Endodermal cell (in vitro differentiated cells): ENCODE data around the gene HOXA6. TPM values are rescaled to one million over a fixed set of nuclear protein-coding genes. Genes with fewer than 3 reads are reported as not detected.

Source experiments
- DNase-seq: peaks from one replicate; pipeline ENCODE4 v3.0.0-alpha.2; 2017
- H3K27ac ChIP-seq: 2 replicates; pipeline ENCODE4 v1.5.1; 2013; ENCODE audit warnings: mild to moderate bottlenecking, low read depth, low read length, moderate library complexity
- H3K27me3 ChIP-seq: 2 replicates; pipeline ENCODE4 v1.6.1; 2013; ENCODE audit warnings: mild to moderate bottlenecking, low read length, moderate library complexity; ENCODE audit not compliant: insufficient read depth, control insufficient read depth, poor library complexity, severe bottlenecking
- H3K36me3 ChIP-seq: 2 replicates; pipeline ENCODE4 v1.7.0; 2013; ENCODE audit warnings: mild to moderate bottlenecking, low read length, moderate library complexity; ENCODE audit not compliant: control insufficient read depth, insufficient read depth
- H3K4me1 ChIP-seq: one replicate; pipeline ENCODE4 v1.7.0; 2013; ENCODE audit warnings: low read length; ENCODE audit not compliant: control insufficient read depth, insufficient read depth
- H3K4me3 ChIP-seq: 2 replicates; pipeline ENCODE4 v1.5.1; 2013; ENCODE audit warnings: mild to moderate bottlenecking, low read length, moderate library complexity
- H3K9ac ChIP-seq: 2 replicates; pipeline ENCODE4 v1.6.1; 2013; ENCODE audit warnings: mild to moderate bottlenecking, low read length, moderate library complexity; ENCODE audit not compliant: poor library complexity, severe bottlenecking; ENCODE audit errors: extremely low read depth
- H3K9me3 ChIP-seq: 2 replicates; pipeline ENCODE4 v1.6.1; 2013; ENCODE audit warnings: mild to moderate bottlenecking, low read length, moderate library complexity; ENCODE audit not compliant: control insufficient read depth
- H3K27ac Mint-ChIP-seq: 2 replicates; pipeline ENCODE4 v1.8.0; 2020; ENCODE audit warnings: mixed read lengths
- H3K27me3 Mint-ChIP-seq: 2 replicates; pipeline ENCODE4 v1.8.0; 2021; ENCODE audit warnings: mild to moderate bottlenecking, mixed read lengths; ENCODE audit not compliant: insufficient read depth
- H3K36me3 Mint-ChIP-seq: 2 replicates; pipeline ENCODE4 v1.8.0; 2020; ENCODE audit warnings: low read depth, mixed read lengths
- H3K4me1 Mint-ChIP-seq: 2 replicates; pipeline ENCODE4 v1.8.0; 2020; ENCODE audit warnings: mixed read lengths
- H3K4me3 Mint-ChIP-seq: 2 replicates; pipeline ENCODE4 v1.8.0; 2020; ENCODE audit warnings: mild to moderate bottlenecking, moderate library complexity, mixed read lengths
- H3K9me3 Mint-ChIP-seq: 2 replicates; pipeline ENCODE4 v1.8.0; 2020; ENCODE audit warnings: mild to moderate bottlenecking, mixed read lengths
- CTCF ChIP-seq: fragments of 200-600 bp; sonication (generic); conservative IDR thresholded peaks from 2 replicates; pipeline ENCODE4 v1.5.0; 2021; ENCODE audit warnings: antibody characterized with exemption, mild to moderate bottlenecking
- WGBS, 2 experiments: methylation state at CpG; one replicate each; pipeline versions ENCODE4 v1.1.5 to v1.1.7; 2013; ENCODE audit warnings: missing lambda C conversion rate in 2 of 2, mixed read lengths in 1 of 2; ENCODE audit not compliant: insufficient coverage in 1 of 2, insufficient read length in 1 of 2; 5-methylcytosine and 5-hydroxymethylcytosine counted together
- total RNA-seq, 2 donors: library from RNA; stranded (reverse); fragmentation: NEBNext Ultra II Directional in 1 of 2; extraction: Animal tissue kit (Norgen Biotek cat#: 25700) in 1 of 2; gene quantifications; 2 replicates in 1 of 2; 3 replicates in 1 of 2; pipeline ENCODE4 v1.2.1, GENCODE V29; 2021

HOXA6 gene
- total RNA-seq, 2 donors from 2014 or later = not detected

DNA sequence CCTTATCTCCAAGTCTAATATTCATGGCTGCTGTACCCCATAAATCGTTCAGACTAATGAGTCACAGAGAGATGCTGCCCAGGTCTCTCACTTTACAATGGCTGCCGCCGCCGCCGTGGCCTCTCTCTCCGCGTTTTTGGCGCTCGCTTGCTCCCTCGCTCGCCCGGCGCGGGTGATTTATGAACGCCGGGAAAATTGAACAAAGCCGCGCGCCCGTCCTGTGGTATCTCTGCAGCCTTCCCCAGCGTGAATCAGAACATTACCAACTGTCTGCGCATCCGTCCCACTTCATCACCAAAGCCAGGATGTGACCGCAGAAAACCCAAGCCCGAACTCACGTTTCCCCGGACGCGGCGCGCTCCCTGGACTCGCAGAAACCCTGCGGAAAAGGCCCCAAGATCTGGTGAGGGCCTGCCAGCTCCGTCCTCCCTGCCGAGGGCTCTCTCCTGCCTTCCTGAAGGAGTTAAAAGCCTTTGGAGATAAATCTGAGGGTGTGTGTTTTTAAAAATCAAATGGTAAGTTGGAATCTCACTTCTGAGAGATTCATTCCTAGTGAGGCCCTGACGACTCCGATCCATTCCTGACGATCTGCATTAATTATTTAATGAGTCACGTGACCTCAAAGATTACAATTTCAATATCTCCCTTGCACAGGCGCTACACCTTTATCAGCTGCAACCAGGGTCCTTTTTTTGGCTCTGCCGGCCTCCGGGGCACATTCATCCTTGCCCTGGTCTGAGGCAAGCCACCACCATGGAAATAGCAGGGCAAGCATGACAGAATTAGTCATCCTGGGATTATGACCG, 23.3 kb downstream of the HOXA6 start:
- Histone ChIP-seq H3K9ac (no peak overlapping the region), H3K27me3 (peaks cover 100% of the 10 kb centered on the region), H3K4me3 (no peak overlapping the region), H3K9me3 (peaks cover 17% of the 10 kb centered on the region), H3K36me3 (no peaks in the 10 kb centered on the region), H3K27ac (no peak overlapping the region), H3K4me1 (no peaks in the 10 kb centered on the region)
- Mint-ChIP-seq H3K4me3 (no peak overlapping the region), H3K27me3 (peaks cover 100% of the 10 kb centered on the region), H3K36me3 (no peaks in the 10 kb centered on the region), H3K9me3 (no peaks in the 10 kb centered on the region), H3K4me1 (peaks cover 4% of the 10 kb centered on the region), H3K27ac (no peak overlapping the region)
- WGBS, 2 experiments = 2 to 4% methylated on average over 25 to 43 of the region's 43 CpGs
- DNase-seq = peak; percentile 38
- TF ChIP-seq CTCF = no peak

- Histone ChIP-seq H3K4me1 (no peaks in the 10 kb centered on the region), H3K4me3 (no peak overlapping the region)
Measured at GRCh38 chr7:27123477-27124053, 24.0 kb downstream of the HOXA6 start.

GRCh38 chr7:27123007-27123476, 24.5 kb downstream of the HOXA6 start:
- Histone ChIP-seq H3K9me3 (peaks cover 10% of the 10 kb centered on the region), H3K9ac (no peak overlapping the region), H3K4me3 (no peak overlapping the region), H3K27ac (no peak overlapping the region), H3K36me3 (no peaks in the 10 kb centered on the region), H3K27me3 (peaks cover 100% of the 10 kb centered on the region), H3K4me1 (no peaks in the 10 kb centered on the region)
- TF ChIP-seq CTCF = no peak
- H3K36me3 Mint-ChIP-seq = no peaks in the 10 kb centered on the region
- peaks cover 100% of the 10 kb centered on the region for H3K27me3 Mint-ChIP-seq
- H3K9me3 Mint-ChIP-seq = no peaks in the 10 kb centered on the region
- 6 to 20% methylated on average over 1 to 14 of the region's 14 CpGs for WGBS, 2 experiments
- no peak overlapping the region for H3K4me3 Mint-ChIP-seq
- DNase-seq = no peak
- H3K27ac Mint-ChIP-seq = no peak overlapping the region
- peaks cover 4% of the 10 kb centered on the region for H3K4me1 Mint-ChIP-seq

More at GRCh38 chr7:27123477-27124053, 24.0 kb downstream of the HOXA6 start:
- Histone ChIP-seq H3K9ac (no peak overlapping the region), H3K27ac (no peak overlapping the region), H3K36me3 (no peaks in the 10 kb centered on the region), H3K27me3 (peaks cover 100% of the 10 kb centered on the region), H3K9me3 (peaks cover 12% of the 10 kb centered on the region)
- no peak for TF ChIP-seq CTCF
- no peak for DNase-seq
- H3K4me3 Mint-ChIP-seq = no peak overlapping the region
- H3K36me3 Mint-ChIP-seq = no peaks in the 10 kb centered on the region
- H3K27ac Mint-ChIP-seq = no peak overlapping the region
- H3K4me1 Mint-ChIP-seq = peaks cover 4% of the 10 kb centered on the region
- H3K9me3 Mint-ChIP-seq = no peaks in the 10 kb centered on the region
- WGBS, 2 experiments = 11 to 29% methylated on average over 8 to 24 of the region's 26 CpGs
- peaks cover 100% of the 10 kb centered on the region for H3K27me3 Mint-ChIP-seq
